Colon (tissue), 2 donors: Measurements from ENCODE around the gene SCD5.

Experiments used
- FAIRE-seq: peaks from 2 replicates; lab custom pipeline; 2012; peaks lifted over from hg19 to GRCh38; lab: Jason Lieb, UNC
- donor health status: control.
- donor health status: control.

SCD5 gene

DNA sequence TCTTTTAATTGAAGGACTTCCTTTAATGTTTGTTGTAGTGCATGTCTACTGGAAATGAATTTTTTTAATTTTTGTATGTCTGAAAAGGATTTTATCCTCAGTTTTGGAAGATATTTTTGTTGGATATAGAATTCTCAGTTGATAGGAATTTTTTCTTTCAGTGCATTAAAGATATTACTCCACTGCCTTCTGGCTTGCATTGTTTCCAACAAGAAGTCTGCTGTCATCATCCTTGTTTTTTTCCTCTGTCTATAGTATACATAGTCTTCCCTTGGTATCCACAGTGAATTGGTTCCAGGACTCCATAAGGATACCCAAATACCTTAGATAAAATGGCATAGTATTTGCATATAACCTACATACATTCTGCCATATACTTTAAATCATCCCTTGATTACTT, 33.5 kb downstream of the SCD5 start:
- no peak for FAIRE-seq

- FAIRE-seq: no peak
These were observed 37.4 kb downstream of the SCD5 start for GRCh38 chr4:82761229-82761628.

- no peak for FAIRE-seq
These were observed 39.6 kb downstream of the SCD5 start for GRCh38 chr4:82758701-82759685.

DNA sequence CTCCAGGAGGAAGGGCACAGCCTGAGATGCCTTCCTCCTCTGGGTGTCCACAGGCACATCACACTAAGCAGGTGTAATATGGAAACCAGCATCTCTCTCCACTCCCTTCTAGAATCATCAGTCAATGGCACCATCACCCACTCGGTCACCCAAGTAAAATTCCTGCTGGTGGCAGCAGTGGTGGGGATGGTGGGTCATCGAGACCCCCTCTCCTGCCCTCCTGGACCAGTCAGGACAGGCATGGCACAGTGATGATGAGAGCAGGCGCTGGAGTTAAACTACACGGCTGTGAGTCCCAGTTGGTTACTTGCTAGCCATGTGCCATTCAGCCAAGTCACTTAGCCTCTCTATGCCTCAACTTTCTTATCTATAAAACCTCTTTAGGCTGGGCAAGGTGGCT, 42.5 kb downstream of the SCD5 start:
- no peak for FAIRE-seq

DNA sequence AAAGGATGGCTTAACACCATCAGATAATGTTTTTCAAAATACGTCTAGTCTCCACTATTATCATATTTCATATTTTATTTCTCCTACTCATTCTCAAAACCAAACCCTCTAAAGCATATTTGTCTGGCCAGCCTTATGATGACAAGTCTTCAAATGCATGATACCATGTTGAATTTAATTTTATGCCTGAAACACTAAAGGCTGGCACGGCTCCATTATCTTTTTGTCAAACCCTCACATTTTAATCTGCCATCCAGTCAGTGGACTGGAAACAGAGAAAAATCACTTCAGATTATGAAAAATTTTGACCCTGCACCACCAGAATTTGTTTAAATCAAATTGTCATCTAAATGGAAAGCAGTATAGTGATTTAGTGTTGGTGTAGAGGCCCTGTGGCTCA, 42.9 kb downstream of the SCD5 start:
- no peak for FAIRE-seq

- FAIRE-seq: no peak
These were observed 44.0 kb downstream of the SCD5 start for GRCh38 chr4:82754513-82755165.

GRCh38 chr4:82753725-82754410, 44.7 kb downstream of the SCD5 start:
- no peak for FAIRE-seq

DNA sequence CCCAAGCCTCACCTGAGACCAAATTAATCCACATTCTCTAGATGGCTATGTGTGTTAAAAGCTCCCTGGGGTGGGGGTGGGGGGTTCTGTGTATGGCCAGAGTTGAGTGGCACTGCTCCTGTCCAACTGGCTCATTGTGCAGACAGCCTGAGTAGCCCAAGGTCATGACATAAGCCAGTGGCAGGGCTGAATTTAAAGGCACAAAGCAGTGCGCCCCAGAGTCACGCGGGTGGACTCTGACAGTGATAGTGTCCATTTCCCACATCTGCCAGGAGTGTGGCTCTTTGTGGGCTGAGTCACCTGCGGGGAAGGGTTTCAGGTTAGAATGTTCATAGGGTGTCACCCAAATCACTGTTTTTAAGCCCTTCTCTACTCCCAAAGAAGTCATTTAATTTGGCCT, 45.4 kb downstream of the SCD5 start:
- no peak for FAIRE-seq

- no peak for FAIRE-seq
These were observed 49.7 kb downstream of the SCD5 start for GRCh38 chr4:82748810-82749470.

GRCh38 chr4:82747686-82748575, 50.7 kb downstream of the SCD5 start:
- FAIRE-seq: no peak

DNA sequence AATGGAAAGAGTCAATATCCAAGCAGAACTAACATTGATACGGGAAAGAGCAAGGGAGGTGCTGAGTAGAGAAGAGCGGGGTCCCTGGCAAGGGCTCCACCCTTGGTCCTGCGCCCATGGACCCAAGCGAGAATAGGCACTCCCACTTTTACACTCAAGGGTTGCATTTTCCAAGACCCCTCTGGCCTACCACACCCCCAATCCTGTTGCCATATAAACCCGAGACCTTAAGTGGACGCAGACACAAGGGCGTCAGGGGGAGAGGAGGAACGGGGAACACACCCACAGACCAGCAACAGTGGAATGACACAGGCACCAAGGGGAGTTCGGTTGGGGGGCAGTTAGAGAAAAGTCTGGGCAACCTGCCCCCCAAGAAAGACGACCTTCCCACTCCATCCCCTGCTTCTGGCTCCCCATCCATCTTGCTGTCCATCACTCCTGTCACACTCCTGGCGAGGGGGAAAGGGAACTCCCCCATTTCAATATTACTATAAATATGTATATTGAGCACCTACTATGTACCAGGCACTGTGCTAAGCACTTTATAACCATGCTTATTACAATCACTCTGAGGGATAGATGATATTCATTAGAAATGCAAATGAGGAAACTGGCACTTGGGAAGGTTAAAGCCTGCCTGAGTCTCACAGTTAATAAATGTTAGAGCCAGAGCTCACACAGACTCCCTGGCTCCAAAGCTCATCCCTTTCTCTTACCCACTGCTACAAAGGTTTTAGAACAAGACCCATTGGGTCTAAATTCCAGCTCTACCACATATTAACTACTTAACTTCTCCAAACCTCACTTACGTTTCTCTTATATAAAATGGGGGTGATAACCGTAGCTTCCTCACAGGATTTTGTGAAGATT, 51.7 kb downstream of the SCD5 start:
- FAIRE-seq: no peak

DNA sequence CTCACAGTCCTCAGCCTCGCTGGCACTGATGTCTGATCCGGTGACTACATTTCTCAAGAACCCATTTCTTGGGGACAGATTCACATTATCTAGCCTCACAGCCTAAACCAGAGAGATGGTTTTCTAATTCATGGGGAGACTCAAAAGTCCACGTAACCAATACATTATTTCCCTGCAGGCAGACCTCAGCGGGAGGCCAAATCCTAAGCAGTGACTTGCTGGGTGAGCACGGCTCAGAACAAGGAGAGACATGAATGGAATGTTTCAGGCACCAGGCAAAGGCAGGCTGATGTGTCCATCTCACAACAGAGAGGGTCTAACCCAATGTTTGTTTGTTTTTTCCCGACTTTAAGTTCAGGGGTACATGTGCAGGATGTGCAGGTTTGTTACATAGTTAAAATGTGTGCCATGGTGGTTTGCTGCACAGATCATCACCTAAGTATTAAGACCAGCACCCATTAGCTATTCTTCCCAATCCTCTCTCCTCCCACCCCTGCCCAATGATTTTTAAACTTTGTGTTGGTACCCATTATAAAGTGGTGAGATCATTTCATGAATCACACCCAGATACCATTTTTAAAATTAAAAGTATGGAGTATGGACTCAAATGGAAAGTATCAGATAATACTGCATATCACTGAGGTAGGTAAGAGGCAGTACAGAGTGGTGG, 53.3 kb downstream of the SCD5 start:
- no peak for FAIRE-seq

DNA sequence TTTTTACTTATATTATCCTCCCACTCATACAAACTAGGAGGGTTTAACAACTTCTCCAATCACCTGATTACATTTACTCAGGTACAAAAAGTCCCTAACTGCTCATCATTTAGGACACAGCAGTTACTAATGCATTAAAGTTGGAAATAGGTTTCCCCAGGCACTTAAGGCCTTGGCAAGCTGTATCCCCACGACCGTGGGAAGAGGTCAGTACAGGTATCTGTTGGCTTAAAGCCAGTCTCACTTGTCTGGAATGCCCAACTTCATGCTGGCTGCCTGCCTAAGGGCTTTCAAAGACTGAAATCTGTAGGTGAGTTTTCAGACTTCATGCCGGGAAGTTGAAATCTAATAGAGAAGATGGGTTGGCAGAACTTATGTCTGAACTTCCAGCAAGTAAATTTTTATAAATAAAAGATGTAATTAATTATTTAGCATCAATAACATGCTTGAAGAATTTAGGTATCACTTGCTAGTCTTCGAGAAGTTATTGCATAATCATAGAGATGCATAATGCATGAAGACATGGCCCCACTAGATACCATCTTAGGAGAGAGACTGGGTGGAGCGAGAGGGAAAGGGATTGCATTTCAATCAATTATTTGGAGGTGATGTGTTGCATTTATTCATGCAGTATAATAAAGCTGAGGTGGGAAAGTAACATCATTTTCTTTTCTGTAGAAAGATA, 54.2 kb downstream of the SCD5 start:
- no peak for FAIRE-seq

GRCh38 chr4:82741188-82741587, 57.4 kb downstream of the SCD5 start:
- FAIRE-seq: no peak

- no peak for FAIRE-seq
These were observed 59.1 kb downstream of the SCD5 start for GRCh38 chr4:82739287-82740190.

- FAIRE-seq: no peak
These were observed 61.2 kb downstream of the SCD5 start for GRCh38 chr4:82737354-82737753.

DNA sequence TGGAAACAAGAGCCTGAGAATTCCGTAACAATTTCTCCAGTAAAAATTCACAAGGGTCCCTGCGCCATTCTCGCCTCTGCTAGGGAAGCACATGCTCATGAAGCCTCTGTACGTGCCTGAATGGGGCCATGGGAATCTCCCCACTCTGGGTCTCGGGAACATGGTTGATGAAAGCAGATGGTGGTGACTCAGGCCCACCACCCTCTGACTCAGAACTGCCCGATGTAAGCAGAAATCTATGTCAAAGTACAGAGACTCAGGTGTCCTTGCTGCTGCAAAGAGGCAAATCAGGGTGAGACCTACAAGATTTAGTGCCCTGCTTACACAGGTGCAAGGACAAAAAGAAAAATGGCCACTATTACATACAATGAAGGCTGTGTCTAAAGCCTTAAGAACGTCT, 65.0 kb downstream of the SCD5 start:
- FAIRE-seq: no peak

DNA sequence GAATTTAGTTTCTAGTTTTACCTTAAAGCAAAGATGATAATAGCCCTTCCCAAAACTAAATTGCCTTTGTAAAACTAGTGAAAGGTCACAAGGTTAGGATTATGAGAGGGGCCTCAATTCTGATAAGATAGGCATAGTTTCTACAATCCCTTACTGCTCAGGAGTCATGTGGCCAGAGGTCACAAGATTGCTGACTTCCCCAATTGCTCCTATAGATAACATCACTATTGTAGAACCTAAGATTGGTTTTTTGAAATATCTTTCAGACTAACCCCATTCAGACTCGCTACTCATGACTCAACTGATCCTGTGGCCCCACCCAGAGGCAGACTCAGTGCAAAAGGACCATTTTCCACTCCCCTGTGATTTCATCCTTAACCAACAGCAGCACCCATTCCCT, 70.3 kb downstream of the SCD5 start:
- FAIRE-seq: no peak
